GM21447 (cell line): Measurements from ENCODE around the gene IFITM2.
"Not testable (repeated sequence)": the region's sequence is repeated elsewhere in the genome, so short reads cannot be mapped to it uniquely, and the experiment has no call there.

ENCODE experiments used
- ATAC-seq: cut with Tn5 transposase; IDR thresholded peaks from one replicate; pipeline ENCODE4 v1.9.1; 2021; ENCODE audit not compliant: unreplicated experiment

IFITM2 gene

DNA sequence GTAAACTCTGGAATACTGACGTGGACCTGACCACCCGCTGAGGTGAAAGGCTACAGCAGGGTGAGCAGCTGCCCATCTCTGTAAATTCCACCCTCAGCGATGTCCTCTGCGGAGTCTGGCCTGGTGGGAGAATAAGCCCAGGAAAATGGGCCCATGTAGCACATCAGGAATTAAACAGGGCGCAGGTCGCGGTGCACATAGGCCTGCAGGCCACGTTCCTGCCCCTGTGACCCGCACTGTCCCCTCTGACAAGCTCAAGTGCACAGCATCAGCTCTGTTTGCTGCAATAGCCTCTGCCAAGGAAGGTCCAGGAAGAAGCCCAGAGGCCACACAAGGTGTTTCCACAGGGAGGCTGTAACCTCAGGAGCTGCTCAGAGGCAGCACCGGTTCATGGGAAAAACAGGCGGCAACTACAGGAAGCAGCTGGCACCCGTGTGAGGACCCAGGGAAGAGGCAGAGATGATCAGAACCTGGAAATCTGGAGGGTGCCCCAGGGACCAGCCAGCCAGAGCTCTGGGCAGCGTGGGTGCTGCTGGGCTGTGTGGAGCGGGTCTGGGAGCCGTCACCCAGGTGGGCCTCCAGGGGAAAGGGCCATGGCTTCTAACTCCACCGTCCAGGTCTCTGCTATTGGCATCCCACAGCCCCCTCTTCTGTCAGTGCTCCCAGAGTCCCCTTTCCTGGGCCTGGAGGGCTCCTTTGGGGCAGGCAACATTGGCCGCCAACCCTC, 808 bp upstream of the IFITM2 start:
- ATAC-seq, result no peak

DNA sequence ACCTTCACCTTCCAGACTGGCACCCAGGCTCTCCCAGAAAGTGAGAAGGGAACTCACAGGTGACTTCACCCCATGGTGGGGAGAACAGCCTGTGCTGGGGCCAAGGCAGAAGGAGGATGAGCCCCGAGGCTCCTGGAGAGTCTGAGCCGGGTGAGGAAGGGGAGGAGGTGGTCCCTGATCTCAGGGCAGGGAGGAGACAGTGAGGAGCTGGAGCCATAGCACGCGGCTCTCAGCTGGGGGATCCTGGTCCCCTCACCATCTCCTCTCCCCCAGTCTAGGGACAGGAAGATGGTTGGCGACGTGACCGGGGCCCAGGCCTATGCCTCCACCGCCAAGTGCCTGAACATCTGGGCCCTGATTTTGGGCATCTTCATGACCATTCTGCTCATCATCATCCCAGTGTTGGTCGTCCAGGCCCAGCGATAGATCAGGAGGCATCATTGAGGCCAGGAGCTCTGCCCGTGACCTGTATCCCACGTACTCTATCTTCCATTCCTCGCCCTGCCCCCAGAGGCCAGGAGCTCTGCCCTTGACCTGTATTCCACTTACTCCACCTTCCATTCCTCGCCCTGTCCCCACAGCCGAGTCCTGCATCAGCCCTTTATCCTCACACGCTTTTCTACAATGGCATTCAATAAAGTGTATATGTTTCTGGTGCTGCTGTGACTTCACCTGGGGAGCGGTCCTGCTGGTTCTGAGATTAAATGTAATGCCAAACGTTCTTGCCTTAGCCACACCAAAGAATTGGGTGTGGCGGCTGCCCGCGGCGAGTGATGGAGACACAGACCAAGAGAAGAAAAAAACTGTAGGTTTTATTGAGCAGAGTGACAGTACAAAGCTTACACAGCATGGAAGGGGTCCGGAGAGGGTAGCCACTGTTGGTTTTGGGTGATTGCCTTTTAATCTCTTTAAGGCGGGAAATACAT, 1.4 kb downstream of the IFITM2 start:
- ATAC-seq, result not testable (repeated sequence)

DNA sequence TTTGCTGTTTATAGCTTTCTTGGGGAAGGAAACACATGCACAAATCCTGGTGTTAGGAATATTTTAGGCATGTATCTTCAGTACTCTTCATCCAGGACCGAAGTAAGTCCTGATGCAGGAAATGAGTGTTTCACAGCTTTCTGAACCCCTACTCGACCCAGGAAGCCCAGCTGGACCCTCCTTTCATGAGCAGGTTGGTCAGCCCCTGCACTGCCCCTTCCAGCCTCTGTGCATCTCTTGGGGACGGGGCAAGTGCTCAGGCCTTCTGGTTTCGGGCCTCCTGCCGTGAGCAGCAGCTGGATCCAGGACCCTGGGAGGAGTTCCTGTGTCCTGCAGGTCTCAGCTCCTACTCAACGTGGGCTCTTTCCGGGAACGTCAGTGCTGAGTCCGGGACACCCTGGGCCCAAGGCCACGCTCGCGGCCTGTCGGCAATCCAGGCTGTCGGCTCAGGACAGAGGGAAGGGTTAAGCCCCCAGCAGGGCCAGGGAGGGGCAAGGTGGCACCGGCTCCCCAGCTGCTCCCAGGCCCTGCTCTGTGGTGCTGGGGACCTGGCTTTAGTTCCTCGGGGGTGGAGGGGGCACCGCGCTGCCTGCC, 2.5 kb downstream of the IFITM2 start:
- ATAC-seq, result not testable (repeated sequence)

- ATAC-seq, result not testable (repeated sequence)
Observed at GRCh38 chr11:311013-311748, 3.6 kb downstream of the IFITM2 start.

DNA sequence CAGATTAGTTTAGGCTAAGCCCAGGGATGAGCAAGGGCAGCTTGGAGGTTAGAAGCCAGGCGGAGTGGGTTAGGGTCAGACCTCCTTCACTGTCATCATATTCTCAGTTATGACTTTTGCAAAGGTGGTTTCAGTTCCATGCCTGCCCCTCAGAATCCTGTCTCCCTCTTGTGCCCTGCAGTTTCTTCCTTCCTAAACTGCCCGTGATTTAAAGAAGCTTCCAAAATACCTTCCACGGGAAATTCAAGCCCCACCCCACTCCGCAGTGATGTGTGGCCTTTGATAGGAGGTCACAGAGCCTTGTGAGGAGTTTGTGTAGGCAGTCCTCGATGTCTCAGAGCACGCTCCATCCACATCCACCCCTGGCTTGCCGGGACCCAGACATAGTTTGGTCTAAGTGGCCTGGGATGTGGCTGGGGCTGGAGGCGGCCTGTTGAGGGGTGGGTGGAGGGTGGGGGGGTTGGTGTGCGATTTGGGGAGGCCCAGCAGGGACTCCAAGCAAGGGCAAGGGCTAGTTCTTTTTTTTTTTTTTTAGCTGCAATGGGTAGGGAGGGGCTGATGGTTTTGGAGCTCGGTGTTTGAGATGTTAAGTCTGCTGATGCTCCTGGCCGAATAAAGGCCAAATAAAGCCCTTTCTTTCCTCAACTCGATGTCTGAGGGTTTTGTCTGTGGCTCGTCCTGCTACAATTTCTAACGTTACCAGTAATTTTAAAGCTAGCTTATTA, 4.6 kb downstream of the IFITM2 start:
- ATAC-seq, result no peak

- ATAC-seq, result no peak
Observed at GRCh38 chr11:313304-313786, 5.7 kb downstream of the IFITM2 start.

- peak; percentile 37 for ATAC-seq
Observed at GRCh38 chr11:313787-314553, 6.4 kb downstream of the IFITM2 start, which contains the start of gene IFITM1. TSS of gene IFITM1 (plus strand) at chr11:314040. CDS start at chr11:314171, 131 bp downstream.

DNA sequence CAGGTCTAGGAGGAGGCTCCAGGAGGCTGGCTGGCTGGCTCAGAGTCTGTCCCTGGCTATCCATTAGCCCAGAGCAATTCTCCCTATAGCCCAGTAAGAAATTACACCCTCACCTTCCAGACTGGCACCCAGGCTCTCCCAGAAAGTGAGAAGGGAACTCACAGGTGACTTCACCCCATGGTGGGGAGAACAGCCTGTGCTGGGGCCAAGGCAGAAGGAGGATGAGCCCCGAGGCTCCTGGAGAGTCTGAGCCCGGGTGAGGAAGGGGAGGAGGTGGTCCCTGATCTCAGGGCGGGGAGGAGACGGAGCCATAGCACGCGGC, 6.9 kb downstream of the IFITM2 start:
- ATAC-seq, result not testable (repeated sequence)

DNA sequence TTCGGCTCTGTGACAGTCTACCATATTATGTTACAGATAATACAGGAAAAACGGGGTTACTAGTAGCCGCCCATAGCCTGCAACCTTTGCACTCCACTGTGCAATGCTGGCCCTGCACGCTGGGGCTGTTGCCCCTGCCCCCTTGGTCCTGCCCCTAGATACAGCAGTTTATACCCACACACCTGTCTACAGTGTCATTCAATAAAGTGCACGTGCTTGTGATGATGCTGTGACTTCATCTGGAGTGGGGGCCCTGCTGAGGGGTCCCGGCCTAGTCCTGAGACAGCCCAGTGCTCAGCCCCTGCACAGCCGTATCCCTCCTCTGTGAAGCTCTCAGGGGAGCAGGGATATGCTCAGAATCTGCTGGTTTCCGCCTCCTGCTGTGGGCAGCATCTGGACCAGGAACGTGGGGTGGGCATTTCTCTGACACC, 7.5 kb downstream of the IFITM2 start:
- no peak for ATAC-seq

- ATAC-seq, result no peak
Observed at GRCh38 chr11:315516-315994, 7.9 kb downstream of the IFITM2 start.

DNA sequence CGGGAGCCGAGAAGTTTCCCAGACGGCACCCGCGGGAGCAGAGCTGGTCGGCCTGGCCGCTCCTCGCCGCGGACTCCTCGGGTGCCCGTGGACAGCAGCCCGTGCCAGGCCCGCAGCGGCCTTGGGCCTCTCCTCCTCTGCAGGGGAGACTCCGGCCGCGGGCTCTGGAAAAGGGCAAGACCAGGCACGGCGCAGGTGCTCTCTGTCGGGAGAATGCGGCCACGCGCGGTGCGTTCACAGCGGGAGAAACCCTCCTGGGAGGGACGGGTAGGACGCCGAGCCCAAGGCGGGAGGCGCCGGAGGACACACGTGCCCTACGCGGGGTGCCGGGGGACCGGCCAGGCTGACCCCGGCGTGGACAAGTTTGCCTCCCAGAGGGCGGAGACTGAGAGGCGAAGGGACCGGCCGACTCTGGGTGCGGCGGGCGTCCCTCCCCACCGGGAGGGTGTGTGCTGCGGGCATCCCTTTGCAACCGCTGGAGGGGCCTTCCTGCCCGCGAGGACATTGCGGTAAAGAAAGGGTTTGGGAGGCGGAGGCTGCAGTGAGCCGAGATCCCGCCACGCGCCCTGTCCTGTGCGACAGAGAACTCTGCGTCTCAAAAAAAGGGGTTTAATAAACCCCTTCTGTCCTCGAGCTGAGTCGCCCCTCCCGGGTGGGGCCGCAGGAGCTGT, 8.6 kb downstream of the IFITM2 start:
- no peak for ATAC-seq

- no peak for ATAC-seq
Observed at GRCh38 chr11:316891-317301, 9.3 kb downstream of the IFITM2 start.

DNA sequence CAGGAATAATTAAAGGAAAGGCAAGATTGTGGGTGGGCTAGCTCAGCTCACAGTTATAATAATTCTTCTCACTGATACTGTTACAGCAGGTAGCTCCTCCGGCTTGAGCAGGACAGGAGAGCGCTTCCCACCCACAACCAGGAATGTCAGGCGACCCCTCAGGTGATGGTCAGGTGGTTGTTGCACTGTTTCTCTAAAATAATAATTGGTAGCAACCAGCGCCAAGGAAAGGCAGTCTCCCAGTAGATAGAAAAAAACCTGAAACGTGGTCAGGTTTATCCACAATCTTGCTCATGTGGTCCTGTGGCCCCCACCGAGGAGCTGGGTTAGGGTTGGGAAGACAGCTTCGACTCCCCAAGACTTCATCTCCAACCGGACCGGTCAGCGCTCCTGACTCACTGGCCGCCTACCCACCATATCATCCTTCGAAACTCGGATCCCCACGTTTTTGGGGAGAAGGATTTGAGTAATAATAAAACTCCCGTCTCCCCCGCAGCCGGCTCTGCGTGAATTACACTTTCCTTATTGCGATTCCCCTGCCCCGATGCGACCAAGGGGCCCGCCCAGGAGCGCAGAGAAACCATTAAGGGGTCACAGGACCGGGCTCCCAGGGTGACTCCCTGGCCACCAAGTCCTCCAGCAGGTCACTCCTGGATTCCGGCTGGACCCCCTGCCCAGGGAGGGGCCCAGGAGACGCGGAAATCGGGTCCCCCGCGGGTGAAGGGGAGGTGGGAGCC, 10.2 kb downstream of the IFITM2 start:
- ATAC-seq, result not testable (repeated sequence)

- ATAC-seq, result peak; percentile 26
Observed at GRCh38 chr11:318405-319120, 10.9 kb downstream of the IFITM2 start.

- not testable (repeated sequence) for ATAC-seq
Observed at GRCh38 chr11:319121-319887, 11.7 kb downstream of the IFITM2 start.

DNA sequence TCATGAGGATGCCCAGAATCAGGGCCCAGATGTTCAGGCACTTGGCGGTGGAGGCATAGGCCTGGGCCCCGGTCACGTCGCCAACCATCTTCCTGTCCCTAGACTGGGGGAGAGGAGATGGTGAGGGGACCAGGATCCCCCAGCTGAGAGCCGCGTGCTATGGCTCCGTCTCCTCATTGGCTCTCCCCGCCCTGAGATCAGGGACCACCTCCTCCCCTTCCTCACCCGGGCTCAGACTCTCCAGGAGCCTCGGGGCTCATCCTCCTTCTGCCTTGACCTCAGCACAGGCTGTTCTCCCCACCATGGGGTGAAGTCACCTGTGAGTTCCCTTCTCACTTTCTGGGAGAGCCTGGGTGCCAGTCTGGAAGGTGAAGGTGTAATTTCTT, 12.3 kb downstream of the IFITM2 start:
- ATAC-seq, result not testable (repeated sequence)

- no peak for ATAC-seq
Observed at GRCh38 chr11:324156-324555, 16.5 kb downstream of the IFITM2 start.
